DMS 273 (cell line): Measurements from ENCODE around the gene CNIH3.
A peak's percentile ranks its signal among the peaks of the same experiment; 100 is the strongest.
"Not testable (repeated sequence)": the region's sequence is repeated elsewhere in the genome, so short reads cannot be mapped to it uniquely, and the experiment has no call there.

Source experiments
- DNase-seq: peaks from one replicate; lab custom pipeline; 2025; ENCODE audit not compliant: unreplicated experiment; lab: John Stamatoyannopoulos, UW

Gene CNIH3

DNA sequence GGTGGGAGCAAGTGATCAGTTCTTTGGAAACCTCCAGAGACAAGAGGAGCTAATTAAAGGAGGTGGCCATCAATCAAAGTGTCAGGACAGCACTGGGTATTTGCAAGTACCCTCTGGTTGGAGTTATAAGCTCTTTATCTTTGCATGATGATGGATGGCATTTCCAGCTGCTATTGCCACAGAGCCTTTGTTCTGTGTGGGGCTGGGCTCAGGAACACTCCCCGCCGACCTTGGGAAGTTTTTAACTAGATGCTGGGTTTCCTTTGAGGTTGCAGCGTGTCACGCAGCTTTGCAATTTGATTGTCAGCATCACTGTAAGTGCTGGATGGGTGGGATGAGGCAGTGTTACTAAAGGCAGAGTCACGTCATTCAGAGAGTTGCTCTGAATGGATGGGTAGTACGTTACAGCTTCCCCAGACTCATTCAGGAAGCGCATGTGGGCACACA is 68.9 kb downstream of the CNIH3 start:
- DNase-seq, result no peak

DNA sequence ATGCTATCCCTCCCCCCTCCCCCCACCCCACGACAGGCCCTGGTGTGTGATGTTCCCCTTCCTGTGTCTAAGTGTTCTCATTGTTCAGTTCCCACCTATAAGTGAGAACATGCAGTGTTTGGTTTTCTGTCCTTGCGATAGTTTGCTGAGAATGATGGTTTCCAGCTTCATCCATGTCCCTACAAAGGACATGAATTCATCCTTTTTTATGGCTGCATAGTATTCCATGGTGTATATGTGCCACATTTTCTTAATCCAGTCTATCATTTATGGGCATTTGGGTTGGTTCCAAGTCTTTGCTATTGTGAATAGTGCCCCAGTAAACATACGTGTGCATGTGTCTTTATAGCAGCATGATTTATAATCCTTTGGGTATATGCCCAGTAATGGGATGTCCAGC is 70.0 kb downstream of the CNIH3 start:
- DNase-seq, result not testable (repeated sequence)

DNA sequence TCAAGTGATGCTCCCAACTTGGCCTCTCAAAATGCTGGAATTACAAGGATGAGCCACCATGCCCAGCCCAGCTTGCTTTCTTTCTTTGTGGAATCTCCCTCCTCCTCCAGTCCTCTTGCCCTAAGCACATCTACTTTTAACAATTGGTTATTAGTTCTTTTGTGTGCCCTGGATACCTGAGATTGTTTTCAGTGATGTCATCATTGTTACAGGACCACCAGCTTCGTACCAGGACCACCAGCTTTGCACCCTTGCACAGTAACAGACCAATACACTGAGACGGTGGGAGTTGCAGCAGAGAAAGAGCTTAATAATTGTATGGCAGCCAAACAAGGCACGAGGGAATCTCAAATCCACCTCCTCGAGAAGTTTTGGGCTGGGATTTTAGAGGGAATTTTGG is 71.3 kb downstream of the CNIH3 start:
- no peak for DNase-seq

DNA sequence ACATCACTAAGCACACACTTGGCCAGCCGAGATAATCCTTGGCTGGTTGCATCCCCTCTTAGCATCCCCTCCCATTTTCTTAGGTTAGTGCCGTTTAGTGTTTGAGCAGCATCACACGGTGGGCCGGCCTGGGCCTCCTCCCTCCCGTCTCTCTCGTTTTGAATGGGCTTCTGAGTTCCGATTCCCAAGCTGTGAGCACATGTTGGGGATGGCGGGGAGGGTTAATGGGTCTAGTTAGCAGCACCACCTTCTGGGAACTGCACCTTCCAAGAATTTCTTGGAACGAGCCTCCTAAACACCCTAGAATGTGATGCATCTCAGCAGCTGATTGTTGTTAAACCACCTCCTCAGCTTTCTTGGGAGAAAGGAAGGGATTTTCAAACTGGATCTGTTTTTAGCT is 73.3 kb downstream of the CNIH3 start:
- DNase-seq, result no peak

DNA sequence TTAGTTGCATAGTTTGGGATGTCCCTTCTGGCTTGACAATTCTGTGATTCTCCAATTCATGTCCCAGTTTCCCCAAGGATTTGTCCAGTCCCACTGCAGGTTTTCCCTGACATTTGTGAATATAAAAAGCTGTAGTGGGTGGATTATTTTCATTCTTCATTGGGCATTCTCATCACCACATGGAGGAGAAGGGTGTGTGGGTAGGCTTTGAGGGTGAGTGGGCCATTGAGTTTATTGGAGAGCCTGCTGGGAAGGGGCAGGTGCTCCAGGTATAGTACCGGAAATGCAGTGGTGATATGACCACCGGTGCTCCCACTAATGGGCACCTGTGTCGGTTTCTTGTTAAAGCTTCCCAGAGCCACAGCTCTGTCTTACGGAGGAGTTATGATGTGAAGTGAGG is 74.5 kb downstream of the CNIH3 start:
- no peak for DNase-seq

DNA sequence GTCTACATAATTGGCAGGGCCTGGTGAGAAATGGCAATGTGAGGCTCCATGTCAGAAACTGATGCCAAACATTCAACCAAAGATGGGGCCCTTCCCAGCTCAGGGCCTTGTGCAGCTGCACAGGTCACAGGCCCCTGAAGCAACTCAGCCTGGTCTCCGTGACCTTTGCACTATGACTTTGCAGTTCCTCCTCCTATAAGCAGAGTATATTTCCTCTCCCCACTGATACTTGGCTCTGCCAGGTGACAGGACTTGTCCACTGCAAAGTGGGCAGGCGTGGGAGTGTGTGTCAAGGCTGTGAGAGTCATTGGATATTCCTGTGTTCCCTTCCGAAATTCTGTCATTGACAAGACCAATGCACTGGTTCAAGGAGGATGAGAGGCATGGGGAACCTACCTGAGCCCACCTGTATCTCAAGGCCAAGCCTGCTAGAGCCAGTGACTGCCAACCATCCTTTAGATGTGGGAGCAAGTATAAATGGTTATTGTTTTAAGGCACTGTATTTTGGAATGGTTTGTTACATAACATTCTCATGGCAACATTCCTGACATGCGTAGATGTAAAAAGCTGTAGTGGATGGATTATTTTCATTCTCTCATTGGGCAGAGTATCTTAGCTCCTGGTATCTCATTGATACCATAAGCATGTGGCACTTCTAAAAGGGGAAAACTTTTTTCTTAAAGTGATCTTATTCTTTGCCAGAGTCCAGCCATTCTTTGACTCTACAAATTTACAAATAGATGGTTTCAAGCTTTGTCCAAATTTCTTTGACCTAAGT is 75.2 kb downstream of the CNIH3 start:
- no peak for DNase-seq

DNA sequence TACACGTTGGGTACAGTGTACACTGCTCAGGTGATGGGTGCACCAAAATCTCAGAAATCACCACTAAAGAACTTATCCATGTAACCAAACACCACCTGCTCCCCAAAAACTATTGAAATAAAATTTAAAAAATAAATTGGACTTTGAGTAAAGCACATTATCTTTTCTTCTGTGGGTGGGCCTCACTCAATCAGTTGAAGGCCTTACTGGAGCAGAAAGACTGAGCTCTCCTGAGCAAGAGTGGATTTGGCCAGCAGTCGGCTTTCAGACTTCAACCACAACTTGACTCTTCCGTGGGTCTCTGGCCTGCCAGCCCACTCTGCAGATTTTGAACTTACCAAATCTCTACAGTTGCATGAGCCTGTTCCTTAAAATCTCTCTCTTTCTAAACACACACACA is 78.9 kb downstream of the CNIH3 start:
- no peak for DNase-seq

DNA sequence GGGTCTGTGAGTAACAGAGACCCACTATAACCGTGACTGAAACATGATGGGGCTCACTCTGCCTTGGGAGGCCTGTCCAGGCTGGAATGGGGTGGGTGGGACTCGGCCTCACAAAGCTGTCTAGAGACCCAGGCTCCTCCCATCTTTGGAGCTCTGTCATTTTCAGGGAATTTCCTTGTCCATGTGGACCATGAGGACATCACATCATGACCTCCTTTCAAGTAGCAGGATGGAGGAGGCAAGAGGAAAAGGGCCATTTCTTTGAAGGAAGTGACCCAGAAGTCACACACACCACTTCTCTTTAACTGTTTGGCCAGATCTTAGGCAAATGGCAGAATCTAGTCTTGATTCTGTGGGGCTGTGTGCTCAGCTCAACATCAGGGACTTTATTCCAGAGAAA is 79.9 kb downstream of the CNIH3 start:
- no peak for DNase-seq

DNA sequence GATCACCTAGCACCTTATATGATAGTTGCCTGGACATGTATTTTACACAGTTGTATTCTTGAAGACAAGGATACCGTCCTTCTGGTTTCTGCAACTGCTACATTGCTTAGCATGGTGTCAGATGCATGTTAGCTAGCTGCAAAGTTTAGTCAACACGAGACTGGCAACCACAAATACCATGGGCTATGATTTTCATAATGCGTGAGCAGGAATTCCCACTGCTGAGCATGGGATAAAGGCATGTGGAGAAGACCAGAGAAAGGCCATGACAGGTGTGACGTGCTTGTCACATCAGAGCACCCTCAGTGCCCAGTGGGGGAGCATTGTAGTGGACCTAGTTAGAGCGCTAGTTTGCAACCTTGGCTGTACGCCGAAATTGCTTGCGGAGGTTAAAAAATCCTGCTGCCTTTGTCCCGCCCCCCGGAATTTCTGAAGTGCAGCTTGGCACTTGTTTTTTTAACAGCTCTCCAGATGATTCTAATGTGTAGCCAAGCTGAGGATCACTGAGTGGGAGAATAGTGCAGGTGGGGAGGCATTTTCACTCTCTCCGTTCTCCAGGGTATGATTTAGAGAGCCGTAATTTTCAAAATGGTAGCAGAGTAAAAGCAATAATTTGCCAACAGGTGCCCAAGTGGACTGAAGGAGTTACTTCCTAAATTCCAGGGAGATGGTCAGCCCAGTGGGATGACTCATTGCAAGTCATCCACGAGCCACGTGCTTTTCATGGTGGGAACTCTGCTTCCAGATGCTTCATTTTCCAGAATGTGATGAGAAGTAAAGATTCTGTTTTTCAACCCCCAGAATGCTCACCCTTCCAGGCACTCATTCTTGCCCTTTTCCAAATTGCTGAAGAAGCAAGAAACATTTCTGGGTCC is 81.0 kb downstream of the CNIH3 start:
- DNase-seq, result no peak

DNA sequence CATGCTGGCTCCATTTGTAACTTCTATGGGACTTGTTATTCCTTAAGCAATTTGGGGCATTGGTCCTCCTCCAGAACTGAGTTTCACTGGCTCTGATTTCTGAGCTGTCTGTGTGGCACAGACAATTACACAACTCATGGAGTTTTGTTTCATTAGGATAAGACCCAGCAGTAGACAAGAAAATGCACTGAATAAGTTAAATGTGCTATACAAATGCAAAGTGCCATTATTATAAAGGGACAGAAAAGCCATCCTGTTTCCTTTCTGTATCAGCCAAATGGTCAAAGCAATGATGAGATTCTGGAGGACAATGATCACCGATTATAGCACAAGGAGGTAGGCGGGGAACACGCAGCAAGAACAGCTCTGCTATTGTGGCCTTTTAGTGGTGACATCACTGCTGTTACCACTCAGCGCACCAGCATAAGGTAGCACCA is 81.9 kb downstream of the CNIH3 start:
- no peak for DNase-seq

DNA sequence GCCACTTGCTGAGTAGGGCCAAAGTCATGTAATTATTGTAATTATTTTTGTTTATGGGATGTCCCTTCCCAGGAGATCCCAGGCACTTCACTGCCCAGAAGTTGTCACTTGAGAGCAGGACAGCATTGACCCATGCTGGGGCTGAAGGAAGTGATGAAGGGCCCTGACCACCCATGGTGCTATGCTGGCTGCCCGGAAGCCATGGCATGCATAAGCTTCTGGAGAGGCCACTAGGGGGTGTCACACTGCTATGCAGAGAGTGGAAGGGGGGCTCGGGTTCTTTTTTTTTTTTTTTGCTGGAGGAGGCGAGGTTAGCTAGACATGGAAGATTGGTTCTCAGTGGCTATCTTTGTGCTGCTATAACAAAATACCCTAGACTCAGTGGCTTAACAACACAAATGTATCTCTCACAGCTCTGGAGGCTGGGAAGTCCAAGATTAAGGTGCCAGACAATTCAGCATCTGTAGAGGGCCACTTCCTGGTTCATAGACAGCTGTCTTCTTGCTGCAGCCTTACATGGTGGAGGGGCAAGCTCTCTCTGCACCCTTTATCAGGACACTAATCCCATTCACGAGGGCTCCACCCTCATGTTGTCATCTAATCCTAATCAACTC is 84.9 kb downstream of the CNIH3 start:
- DNase-seq, result peak; percentile 68

DNA sequence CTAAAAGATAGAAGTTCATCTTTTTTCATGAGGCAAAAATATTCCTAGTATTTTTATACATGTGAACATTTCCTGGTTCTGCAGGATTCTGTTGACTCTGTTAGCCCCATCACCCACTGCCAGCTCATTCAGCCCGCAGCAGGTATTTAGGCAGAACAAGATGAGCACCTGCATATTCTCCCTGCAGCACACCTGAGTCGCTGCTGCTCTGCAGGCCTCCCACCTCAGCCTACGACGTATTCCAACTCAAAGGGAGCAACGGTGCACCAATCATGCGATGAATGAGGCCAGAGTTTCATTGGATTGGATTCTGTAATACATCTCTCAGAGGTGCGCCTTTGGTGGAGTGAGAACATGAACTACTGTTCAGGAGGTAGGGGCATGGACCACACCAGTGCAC is 87.6 kb downstream of the CNIH3 start:
- DNase-seq, result no peak

DNA sequence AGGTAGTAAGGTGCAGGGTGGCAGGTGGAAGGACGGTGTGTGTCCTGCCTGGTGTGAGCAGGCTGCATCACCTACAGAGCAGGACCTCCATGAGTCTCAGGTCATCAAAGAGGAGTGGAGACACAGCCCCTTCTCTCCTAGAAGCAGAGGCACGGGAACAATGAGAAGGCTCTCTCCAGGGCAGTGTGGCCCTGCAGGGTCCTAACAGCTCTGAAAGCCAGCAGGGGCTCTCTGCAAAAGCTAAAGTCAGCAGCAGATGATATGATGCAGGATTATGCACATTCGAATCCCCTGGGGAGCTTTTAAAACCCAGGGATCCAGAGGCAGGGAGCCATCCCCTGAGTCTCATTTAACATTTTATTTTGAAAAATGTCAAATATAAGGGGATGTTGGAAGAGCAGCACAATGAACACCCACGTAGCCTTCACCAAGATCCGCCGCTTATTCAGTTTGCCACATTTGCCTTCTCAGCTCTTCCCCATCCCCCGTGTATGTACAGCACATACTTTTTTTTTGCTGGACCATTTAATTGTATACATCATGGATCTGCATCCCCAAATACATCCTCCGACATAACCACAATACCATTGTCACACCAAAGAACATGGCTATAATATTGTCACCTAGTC is 88.1 kb downstream of the CNIH3 start:
- no peak for DNase-seq

DNA sequence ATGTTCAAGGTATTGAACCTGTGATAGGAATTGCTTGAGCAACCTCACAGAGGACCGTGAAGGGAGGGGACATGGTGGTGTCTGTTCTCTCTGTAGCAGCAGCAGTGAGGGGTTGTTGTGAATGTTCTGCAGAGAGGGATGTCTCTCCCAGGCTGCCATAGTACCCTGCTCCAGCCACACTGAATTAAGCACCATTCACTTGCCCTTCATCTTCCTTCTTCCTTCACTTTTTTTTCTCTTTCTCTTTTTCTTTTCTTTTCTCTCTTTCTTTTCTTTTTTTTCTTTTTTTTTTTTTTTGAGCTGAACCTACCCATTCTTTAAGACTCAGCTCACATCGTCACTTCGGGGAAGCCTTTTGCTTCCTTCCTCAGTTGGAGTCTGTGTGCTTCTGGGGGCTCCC is 89.5 kb downstream of the CNIH3 start:
- DNase-seq, result no peak

DNA sequence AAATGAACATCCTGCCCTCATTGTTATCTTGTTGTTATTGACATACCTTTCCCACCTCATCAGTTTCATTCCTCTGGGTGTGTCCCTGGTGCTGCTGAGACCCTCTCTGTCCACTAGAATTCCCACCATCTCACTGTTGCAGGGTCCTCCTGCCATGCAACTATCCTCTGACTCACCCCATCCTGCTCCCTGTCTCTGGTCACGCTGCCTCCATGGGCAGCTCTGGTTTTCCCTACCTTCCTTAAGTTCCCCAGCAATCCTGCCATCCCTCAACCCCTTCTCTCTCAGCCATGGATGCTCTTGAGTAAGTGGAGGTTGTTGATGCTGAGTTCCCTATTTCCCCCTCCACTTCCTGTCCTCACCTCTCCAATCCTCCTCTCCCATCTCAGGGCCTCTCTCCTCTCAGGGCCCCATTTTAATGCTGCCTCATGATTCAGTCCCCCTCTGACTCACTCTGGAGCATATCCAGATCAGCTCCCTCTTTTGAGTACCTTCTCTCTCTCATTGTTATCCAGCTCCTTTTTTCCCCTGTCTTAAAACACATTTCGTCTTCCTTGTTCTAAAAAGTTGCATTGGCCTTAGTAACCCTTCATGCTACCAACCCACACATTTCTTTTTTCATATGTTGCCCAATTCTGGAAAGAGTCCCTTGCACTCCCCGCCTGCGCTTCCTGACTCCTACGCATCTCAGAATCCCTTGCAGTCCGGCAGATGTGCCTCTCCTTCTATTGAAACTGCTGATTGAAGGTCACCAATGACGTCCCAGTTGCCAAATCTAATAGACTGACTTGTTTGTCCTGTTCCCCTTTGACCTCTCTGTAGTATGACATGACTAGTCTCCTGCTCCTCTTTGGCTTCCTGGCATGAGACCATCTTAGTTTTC is 92.0 kb downstream of the CNIH3 start:
- no peak for DNase-seq

DNA sequence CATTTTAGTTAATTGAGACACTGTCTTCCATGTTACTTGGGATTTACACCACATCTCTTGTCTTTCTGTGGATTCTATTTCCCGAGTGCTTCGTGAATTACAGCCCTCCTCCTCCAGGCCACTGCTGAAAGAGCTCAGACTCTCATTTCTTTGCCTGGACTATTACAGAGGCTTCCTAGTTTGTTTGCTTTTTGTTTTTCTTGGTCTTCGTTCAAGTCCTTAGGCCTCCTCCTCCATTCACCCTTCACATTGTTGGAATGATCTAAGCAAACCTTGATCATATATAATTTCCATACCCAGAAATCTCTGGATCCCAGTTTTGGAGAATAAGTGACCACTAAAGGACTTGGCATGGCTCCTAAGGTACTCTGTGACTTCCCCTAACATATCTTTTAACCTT is 94.1 kb downstream of the CNIH3 start:
- no peak for DNase-seq

DNA sequence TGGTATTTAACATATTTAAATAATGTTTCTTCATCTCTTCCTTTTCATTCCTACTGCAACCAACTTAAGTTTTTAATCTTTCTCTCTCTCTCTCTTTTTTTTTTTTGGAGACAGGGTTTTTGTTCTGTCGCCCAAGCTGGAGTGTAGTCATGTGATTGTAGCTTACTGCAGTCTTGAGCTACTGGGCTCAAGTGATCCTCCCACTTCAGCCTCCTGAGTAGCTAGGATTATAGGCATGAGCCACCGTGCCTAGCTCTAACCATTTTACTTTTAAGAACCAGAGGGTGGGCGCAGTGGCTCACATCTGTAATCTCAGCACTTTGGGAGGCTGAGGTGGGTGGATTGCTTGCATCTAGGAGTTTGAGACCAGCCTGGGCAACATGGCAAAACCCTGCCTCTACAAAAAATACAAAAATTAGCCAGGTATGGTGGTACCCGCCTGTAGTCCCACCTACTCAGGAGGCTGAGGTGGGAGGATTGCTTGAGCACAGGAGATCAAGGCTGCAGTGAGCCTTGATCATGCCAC is 95.2 kb downstream of the CNIH3 start:
- DNase-seq, result not testable (repeated sequence)

DNA sequence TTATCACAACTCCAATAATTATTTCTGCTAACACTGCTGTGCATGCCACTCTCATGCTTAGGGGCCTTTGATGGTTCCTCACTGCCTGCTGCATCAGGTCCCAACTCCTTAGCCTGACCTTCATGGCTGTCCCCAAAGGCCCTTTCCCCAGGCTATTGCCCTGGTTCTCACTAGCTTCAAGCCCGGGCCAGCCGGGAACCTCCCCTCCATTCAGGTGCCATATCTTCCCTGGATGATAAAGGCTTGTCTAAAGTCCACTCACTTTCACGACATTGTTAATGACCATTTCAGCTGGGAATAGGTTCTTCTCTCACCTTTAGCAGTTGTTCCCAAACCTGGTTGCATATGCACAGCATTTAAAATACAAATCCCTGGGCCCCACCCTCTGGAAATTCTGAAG is 95.8 kb downstream of the CNIH3 start:
- DNase-seq, result no peak

DNA sequence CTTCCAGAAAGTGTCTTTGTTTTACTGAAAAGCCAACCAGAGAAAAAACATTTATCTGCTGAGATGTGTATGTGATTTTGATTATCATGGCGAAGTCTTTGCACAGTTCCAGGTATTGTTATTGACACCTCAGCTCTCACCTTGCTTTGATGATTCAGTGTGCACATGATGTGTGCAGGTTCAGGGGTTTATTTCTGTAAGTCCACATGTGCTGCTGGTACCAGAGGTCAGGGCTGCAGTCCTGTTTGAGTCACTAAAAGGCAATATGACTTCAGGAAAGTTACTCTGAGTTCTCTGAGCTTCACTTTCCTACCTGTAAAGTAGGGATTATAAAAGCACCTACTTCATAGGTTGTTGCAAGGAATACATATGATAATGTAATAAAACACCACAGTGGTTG is 97.1 kb downstream of the CNIH3 start:
- no peak for DNase-seq

DNA sequence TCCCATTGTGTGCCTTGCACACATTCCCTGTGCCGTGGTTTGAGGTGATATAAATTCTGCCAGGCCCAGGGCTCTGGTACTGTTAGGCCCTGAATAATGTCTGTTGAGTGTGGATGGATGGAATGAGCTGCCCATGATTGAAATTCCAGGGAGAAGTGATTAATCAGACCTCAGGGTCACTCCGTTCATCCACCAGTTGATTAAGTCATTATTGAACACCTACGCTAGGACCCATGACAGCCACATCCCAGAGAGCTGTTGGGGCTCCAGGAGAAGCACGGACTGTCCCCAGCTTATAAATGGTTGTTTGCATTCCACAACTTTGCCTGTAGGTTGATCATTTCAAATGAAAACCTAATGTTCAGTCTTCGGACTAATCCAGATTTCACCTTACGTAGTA is 98.4 kb downstream of the CNIH3 start:
- DNase-seq, result no peak
